ENCODE data around the gene TNRC6C. TPM values are rescaled to one million over a fixed set of nuclear protein-coding genes. Genes with fewer than 3 reads are reported as not detected.

The TNRC6C gene
- total and polyA plus RNA-seq, 9 of the 15 experiments (the other 6 are each of a cell fraction or from before 2014, with no cell fraction given): 0.20 to 4.9 (median 2.3) TPM

GRCh38 chr17:78019367-78019975, 61.0 kb downstream of the TNRC6C start (continued):
- TF ChIP-seq CHD7 (IDR thresholded peaks at IDR 0.05; ENCODE audit: low read depth, low read length) (no peak), MAFF (IDR thresholded peaks at IDR 0.05; ENCODE audit: low read length) (peak; percentile 41; the same call in 1 of the 2 replicates), ZNF24 (IDR thresholded peaks at IDR 0.05) (no peak), TSC22D4 (tag; IDR thresholded peaks at IDR 0.05) (no peak), EP300 (IDR thresholded peaks at IDR 0.05; ENCODE audit: low read length) (0 out of 2 replicates have a peak, but pooled peaks have one; percentile 5), PCBP1 (IDR thresholded peaks at IDR 0.05; ENCODE audit: low read depth, low read length, poor library complexity, severe bottlenecking) (no peak), IRF1 (CRISPR knock-in tag; IDR thresholded peaks at IDR 0.05; ENCODE audit: borderline replicate concordance) (no peak), MCM5 (IDR thresholded peaks at IDR 0.05; ENCODE audit: low read depth) (no peak), THAP12 (CRISPR knock-in tag; IDR thresholded peaks at IDR 0.05) (no peak), HIVEP1 (CRISPR knock-in tag; IDR thresholded peaks at IDR 0.05) (no peak), NR2C1 (IDR thresholded peaks at IDR 0.05) (no peak), NR2C1 (tag; IDR thresholded peaks at IDR 0.05) (no peak), ZNF263 (CRISPR knock-in tag; IDR thresholded peaks at IDR 0.05; ENCODE audit: borderline replicate concordance) (no peak)
